Measurements from ENCODE around the gene RPN2. TPM values are rescaled to one million over a fixed set of nuclear protein-coding genes. Genes with fewer than 3 reads are reported as not detected.
A peak's percentile ranks its signal among the peaks of the same experiment; 100 is the strongest.

Gene RPN2
- total RNA-seq, 1 experiment from 2014 or later: 257 TPM

- Histone ChIP-seq H2AFZ (ENCODE audit: low read length) (peak overlapping the region; percentile 29), H4K20me1 (ENCODE audit: low read length) (no peaks in the 10 kb centered on the region), H3K4me1 (ENCODE audit: insufficient read depth, low read length) (no peaks in the 10 kb centered on the region), H3K4me3 (ENCODE audit: low read length) (no peak overlapping the region), H3K79me2 (ENCODE audit: low read length) (no peaks in the 10 kb centered on the region), H3K9ac (ENCODE audit: low read length) (no peak overlapping the region), H3K27me3 (ENCODE audit: low read length) (no peaks in the 10 kb centered on the region), H3K4me2 (ENCODE audit: low read length) (no peak overlapping the region), H3K36me3 (ENCODE audit: low read depth, low read length) (no peaks in the 10 kb centered on the region), H3K9me2 (replicated peaks; ENCODE audit: low read length) (no peaks in the 10 kb centered on the region), H3K9me3 (ENCODE audit: low read length) (no peaks in the 10 kb centered on the region), H3K27ac (ENCODE audit: low read length) (no peak overlapping the region), H3F3A (ENCODE audit: low read length, unreplicated experiment) (no peaks in the 10 kb centered on the region)
- TF ChIP-seq EZH2 (IDR thresholded peaks at IDR 0.05; ENCODE audit: low read length, unreplicated experiment): no peak
- TF ChIP-seq CTCF (conservative IDR thresholded peaks at IDR 0.05; ENCODE audit: low read depth, low read length): peak; percentile 45; the same call in 1 of the 2 replicates
- ChIA-PET CTCF (interaction anchor here (0.6 kb wide), 1 partner anchor 81 kb away, joined by 3 read pairs; no protein-coding TSS in a partner anchor), POLR2A (ENCODE audit: unreplicated experiment) (no interaction called here)
- intact Hi-C loops (cut with micrococcal nuclease): no loop called here
- peak; percentile 28 for DNase-seq
- peak; percentile 80 for ATAC-seq
- BruUV-seq (replicated peaks): no TSS peak
Observed at GRCh38 chr20:37276494-37277252, 97.5 kb downstream of the RPN2 start.

GRCh38 chr20:37277253-37277593 is 98.1 kb downstream of the RPN2 start:
- Histone ChIP-seq H3F3A (ENCODE audit: low read length, unreplicated experiment) (no peaks in the 10 kb centered on the region), H3K4me3 (ENCODE audit: low read length) (no peak overlapping the region), H3K36me3 (ENCODE audit: low read depth, low read length) (no peaks in the 10 kb centered on the region), H3K9ac (ENCODE audit: low read length) (no peak overlapping the region), H3K27me3 (ENCODE audit: low read length) (no peaks in the 10 kb centered on the region), H3K4me2 (ENCODE audit: low read length) (no peak overlapping the region), H2AFZ (ENCODE audit: low read length) (peak overlapping the region; percentile 29; the same call in 1 of the 2 replicates), H3K9me3 (ENCODE audit: low read length) (no peaks in the 10 kb centered on the region), H3K9me2 (replicated peaks; ENCODE audit: low read length) (no peaks in the 10 kb centered on the region), H3K4me1 (ENCODE audit: insufficient read depth, low read length) (no peaks in the 10 kb centered on the region), H4K20me1 (ENCODE audit: low read length) (no peaks in the 10 kb centered on the region), H3K79me2 (ENCODE audit: low read length) (no peaks in the 10 kb centered on the region), H3K27ac (ENCODE audit: low read length) (no peak overlapping the region)
- POLR2A ChIA-PET (ENCODE audit: unreplicated experiment): no interaction called here
- TF ChIP-seq EZH2phosphoT487 (IDR thresholded peaks at IDR 0.05; ENCODE audit: borderline replicate concordance, low read length): no peak
- TF ChIP-seq CTCF (conservative IDR thresholded peaks at IDR 0.05; ENCODE audit: low read depth, low read length): no peak
- TF ChIP-seq EZH2 (IDR thresholded peaks at IDR 0.05; ENCODE audit: low read length, unreplicated experiment): no peak
- intact Hi-C loops (cut with micrococcal nuclease): no loop called here
- DNase-seq (no peak), ATAC-seq (no peak)
- CTCF ChIA-PET: interaction anchor here (0.6 to 0.7 kb wide), 2 partner anchors 81 to 98 kb away, joined by 3 read pairs; partner anchors contain the start of genes MROH8 and RPN2
- BruUV-seq (replicated peaks): no TSS peak

GRCh38 chr20:37278966-37279590 is 99.9 kb downstream of the RPN2 start:
- DNase-seq (no peak), ATAC-seq (no peak)
- H3K79me2 ChIP-seq (ENCODE audit: low read length): no peaks in the 10 kb centered on the region
- ChIA-PET CTCF (interaction anchor here (0.6 kb wide), 3 partner anchors 103 to 1706 kb away, joined by 3 to 5 read pairs (median 5); no protein-coding TSS in a partner anchor), POLR2A (ENCODE audit: unreplicated experiment) (no interaction called here)
- H3K27ac ChIP-seq (ENCODE audit: low read length): no peak overlapping the region
- no peak overlapping the region for H3K4me2 ChIP-seq (ENCODE audit: low read length)
- no peaks in the 10 kb centered on the region for H3K9me2 ChIP-seq (replicated peaks; ENCODE audit: low read length)
- no peak overlapping the region for H3K9ac ChIP-seq (ENCODE audit: low read length)
- intact Hi-C loops (cut with micrococcal nuclease): no loop called here
- BruUV-seq (replicated peaks): no TSS peak
- no peak overlapping the region for H3K4me3 ChIP-seq (ENCODE audit: low read length)
- no peaks in the 10 kb centered on the region for H3K9me3 ChIP-seq (ENCODE audit: low read length)
- TF ChIP-seq CTCF (conservative IDR thresholded peaks at IDR 0.05; ENCODE audit: low read depth, low read length): no peak
- TF ChIP-seq EZH2 (IDR thresholded peaks at IDR 0.05; ENCODE audit: low read length, unreplicated experiment): no peak
- no peak for TF ChIP-seq EZH2phosphoT487 (IDR thresholded peaks at IDR 0.05; ENCODE audit: borderline replicate concordance, low read length)
- H3K36me3 ChIP-seq (ENCODE audit: low read depth, low read length): no peaks in the 10 kb centered on the region
- H3F3A ChIP-seq (ENCODE audit: low read length, unreplicated experiment): no peaks in the 10 kb centered on the region
- H2AFZ ChIP-seq (ENCODE audit: low read length): no peak overlapping the region
- no peaks in the 10 kb centered on the region for H3K27me3 ChIP-seq (ENCODE audit: low read length)
- no peaks in the 10 kb centered on the region for H4K20me1 ChIP-seq (ENCODE audit: low read length)
- no peaks in the 10 kb centered on the region for H3K4me1 ChIP-seq (ENCODE audit: insufficient read depth, low read length)

Measured in PC-3 (cell line).